GM18505 (cell line): ENCODE results near the gene HORMAD2.
"Not testable (repeated sequence)": the region's sequence is repeated elsewhere in the genome, so short reads cannot be mapped to it uniquely, and the experiment has no call there.

Source experiments
- ATAC-seq: cut with Tn5 transposase; IDR thresholded peaks from one replicate; pipeline ENCODE4 v1.9.1; 2021; ENCODE audit not compliant: unreplicated experiment
- POLR2A ChIP-seq: IDR thresholded peaks from 4 replicates; pipeline ENCODE4 v1.6.1; 2011; ENCODE audit warnings: borderline replicate concordance; ENCODE audit not compliant: insufficient read depth, insufficient read length; ENCODE audit errors: extremely low read depth

Gene HORMAD2

GRCh38 chr22:30073743-30074142, 6.5 kb upstream of the HORMAD2 start:
- TF ChIP-seq POLR2A: no peak
- ATAC-seq: no peak

GRCh38 chr22:30074147-30074546, 6.1 kb upstream of the HORMAD2 start:
- no peak for ATAC-seq
- TF ChIP-seq POLR2A: no peak

GRCh38 chr22:30074994-30075393, 5.3 kb upstream of the HORMAD2 start:
- no peak for TF ChIP-seq POLR2A
- ATAC-seq: no peak

- no peak for TF ChIP-seq POLR2A
- ATAC-seq: no peak
These were observed 2.9 kb upstream of the HORMAD2 start for GRCh38 chr22:30077279-30077880.

GRCh38 chr22:30078320-30079311, 1.6 kb upstream of the HORMAD2 start:
- no peak for TF ChIP-seq POLR2A
- no peak for ATAC-seq

GRCh38 chr22:30080805-30081204, 541 bp downstream of the HORMAD2 start:
- no peak for TF ChIP-seq POLR2A
- no peak for ATAC-seq

- TF ChIP-seq POLR2A: no peak
- no peak for ATAC-seq
These were observed 6.2 kb downstream of the HORMAD2 start for GRCh38 chr22:30086496-30086895.

GRCh38 chr22:30087037-30087436, 6.8 kb downstream of the HORMAD2 start:
- not testable (repeated sequence) for ATAC-seq

- no peak for TF ChIP-seq POLR2A
- ATAC-seq: no peak
These were observed 7.3 kb downstream of the HORMAD2 start for GRCh38 chr22:30087611-30088010.

- TF ChIP-seq POLR2A: no peak
- ATAC-seq: no peak
These were observed 8.2 kb downstream of the HORMAD2 start for GRCh38 chr22:30088468-30088867.

- TF ChIP-seq POLR2A: no peak
These were observed 9.4 kb downstream of the HORMAD2 start for GRCh38 chr22:30089655-30089974.

GRCh38 chr22:30092686-30093085, 12.4 kb downstream of the HORMAD2 start:
- TF ChIP-seq POLR2A: no peak
- ATAC-seq: no peak

More at GRCh38 chr22:30089655-30089974, 9.4 kb downstream of the HORMAD2 start:
- no peak for ATAC-seq

GRCh38 chr22:30094804-30095203, 14.5 kb downstream of the HORMAD2 start:
- TF ChIP-seq POLR2A: no peak
- ATAC-seq: no peak

- TF ChIP-seq POLR2A: no peak
- no peak for ATAC-seq
These were observed 17.6 kb downstream of the HORMAD2 start for GRCh38 chr22:30097861-30098260.

GRCh38 chr22:30100770-30101169, 20.5 kb downstream of the HORMAD2 start:
- not testable (repeated sequence) for ATAC-seq
